ENCODE measurements around the gene HSF4. TPM values are rescaled to one million over a fixed set of nuclear protein-coding genes. Genes with fewer than 3 reads are reported as not detected.
A peak's percentile ranks its signal among the peaks of the same experiment; 100 is the strongest.

HSF4 gene
- total RNA-seq, 3 donors from 2014 or later (not counting 1 experiment from before 2014, with no cell fraction given): 6.9 to 8.3 (median 7.3) TPM

GRCh38 chr16:67167588-67167987, 3.0 kb downstream of the HSF4 start:
- Mint-ChIP-seq H3K27me3 (ENCODE audit: low read depth in 2 of 2) (peaks cover 34 to 58% of the 10 kb centered on the region in 2 donors), H3K36me3 (no peaks in the 10 kb centered on the region), H3K27ac (no peak overlapping the region), H3K4me3 (no peak overlapping the region), H3K9me3 (no peaks in the 10 kb centered on the region), H3K4me1 (peaks cover 17 to 36% of the 10 kb centered on the region in 2 donors)
- H3K4me1 ChIP-seq (ENCODE audit: control insufficient read depth, insufficient read depth, low read length): peaks cover 46% of the 10 kb centered on the region
- H3K27me3 ChIP-seq (ENCODE audit: control insufficient read depth, insufficient read depth, low read length): peaks cover 73% of the 10 kb centered on the region
- ATAC-seq (no peak), DNase-seq (no peak)
- WGBS (ENCODE audit: insufficient coverage): 87% methylated on average over 7 of the region's 7 CpGs
- H3K9me3 ChIP-seq (ENCODE audit: control insufficient read depth, insufficient read depth, low read length): no peaks in the 10 kb centered on the region
- intact Hi-C loops (cut with micrococcal nuclease): no loop called here
- H3K4me3 ChIP-seq (ENCODE audit: low read length): no peak overlapping the region
- H3K27ac ChIP-seq (ENCODE audit: low read length): no peak overlapping the region
- no peaks in the 10 kb centered on the region for H3K36me3 ChIP-seq (ENCODE audit: control insufficient read depth, insufficient read depth, low read length)
- TF ChIP-seq CTCF (IDR thresholded peaks at IDR 0.05): no peak

GRCh38 chr16:67169011-67169451, 4.5 kb downstream of the HSF4 start:
- Histone ChIP-seq H3K4me1 (ENCODE audit: control insufficient read depth, insufficient read depth, low read length) (peaks cover 44% of the 10 kb centered on the region), H3K27ac (ENCODE audit: low read length) (no peak overlapping the region), H3K4me3 (ENCODE audit: low read length) (no peak overlapping the region), H3K27me3 (ENCODE audit: control insufficient read depth, insufficient read depth, low read length) (peaks cover 63% of the 10 kb centered on the region), H3K36me3 (ENCODE audit: control insufficient read depth, insufficient read depth, low read length) (no peaks in the 10 kb centered on the region), H3K9me3 (ENCODE audit: control insufficient read depth, insufficient read depth, low read length) (no peaks in the 10 kb centered on the region)
- Mint-ChIP-seq H3K27ac (no peak overlapping the region), H3K27me3 (ENCODE audit: low read depth in 2 of 2) (peaks cover 34 to 57% of the 10 kb centered on the region in 2 donors), H3K36me3 (no peaks in the 10 kb centered on the region), H3K4me3 (no peak overlapping the region), H3K4me1 (peaks cover 28 to 47% of the 10 kb centered on the region in 2 donors), H3K9me3 (no peaks in the 10 kb centered on the region)
- 61% methylated on average over 9 of the region's 9 CpGs for WGBS (ENCODE audit: insufficient coverage)
- TF ChIP-seq CTCF (IDR thresholded peaks at IDR 0.05): no peak
- no peak for ATAC-seq
- no peak for DNase-seq
- intact Hi-C loops (cut with micrococcal nuclease): no loop called here

GRCh38 chr16:67169642-67170167, 5.2 kb downstream of the HSF4 start:
- no peaks in the 10 kb centered on the region for H3K36me3 Mint-ChIP-seq
- peak overlapping the region; percentile 69 for H3K4me3 Mint-ChIP-seq
- peaks cover 34 to 54% of the 10 kb centered on the region in 2 donors for H3K27me3 Mint-ChIP-seq (ENCODE audit: low read depth in 2 of 2)
- no peaks in the 10 kb centered on the region for H3K9me3 Mint-ChIP-seq
- no peaks in the 10 kb centered on the region for H3K9me3 ChIP-seq (ENCODE audit: control insufficient read depth, insufficient read depth, low read length)
- TF ChIP-seq CTCF (IDR thresholded peaks at IDR 0.05): peak; percentile 49
- peaks cover 60% of the 10 kb centered on the region for H3K27me3 ChIP-seq (ENCODE audit: control insufficient read depth, insufficient read depth, low read length)
- ATAC-seq (no peak), DNase-seq (peak in 1 of 2 donors; percentile 65)
- 8% methylated on average over 24 of the region's 24 CpGs for WGBS (ENCODE audit: insufficient coverage)
- intact Hi-C loops (cut with micrococcal nuclease): no loop called here
- no peak overlapping the region for H3K27ac Mint-ChIP-seq
- H3K4me3 ChIP-seq (ENCODE audit: low read length): no peak overlapping the region
- H3K36me3 ChIP-seq (ENCODE audit: control insufficient read depth, insufficient read depth, low read length): no peaks in the 10 kb centered on the region
- peaks cover 31 to 54% of the 10 kb centered on the region in 2 donors for H3K4me1 Mint-ChIP-seq
- no peak overlapping the region for H3K27ac ChIP-seq (ENCODE audit: low read length)
- peaks cover 46% of the 10 kb centered on the region for H3K4me1 ChIP-seq (ENCODE audit: control insufficient read depth, insufficient read depth, low read length)

All from natural killer cell (primary cell).